ENCODE data around the gene BAMBI. TPM values are rescaled to one million over a fixed set of nuclear protein-coding genes. Genes with fewer than 3 reads are reported as not detected.

BAMBI gene
- total RNA-seq, 1 donor from 2014 or later: 13.3 TPM

- no peaks in the 10 kb centered on the region for H3K36me3 Mint-ChIP-seq (ENCODE audit: low read depth, unreplicated experiment)
- no peak overlapping the region for H3K27ac Mint-ChIP-seq (ENCODE audit: unreplicated experiment)
- no peak for DNase-seq (ENCODE audit: low spot score)
- no peaks in the 10 kb centered on the region for H3K27me3 Mint-ChIP-seq (ENCODE audit: unreplicated experiment)
- TF ChIP-seq CTCF (IDR thresholded peaks at IDR 0.05; ENCODE audit: unreplicated experiment): no peak
- peaks cover 1% of the 10 kb centered on the region for H3K4me1 Mint-ChIP-seq (ENCODE audit: unreplicated experiment)
- H3K9me3 Mint-ChIP-seq (ENCODE audit: unreplicated experiment): no peaks in the 10 kb centered on the region
- H3K4me3 Mint-ChIP-seq (ENCODE audit: unreplicated experiment): no peak overlapping the region
These were observed 33.0 kb downstream of the BAMBI start for GRCh38 chr10:28710202-28710886.

- TF ChIP-seq CTCF (IDR thresholded peaks at IDR 0.05; ENCODE audit: unreplicated experiment): no peak
- Mint-ChIP-seq H3K27me3 (ENCODE audit: unreplicated experiment) (no peaks in the 10 kb centered on the region), H3K4me3 (ENCODE audit: unreplicated experiment) (no peak overlapping the region), H3K36me3 (ENCODE audit: low read depth, unreplicated experiment) (no peaks in the 10 kb centered on the region), H3K4me1 (ENCODE audit: unreplicated experiment) (peaks cover 3% of the 10 kb centered on the region), H3K27ac (ENCODE audit: unreplicated experiment) (no peak overlapping the region), H3K9me3 (ENCODE audit: unreplicated experiment) (no peaks in the 10 kb centered on the region)
- no peak for DNase-seq (ENCODE audit: low spot score)
These were observed 33.7 kb downstream of the BAMBI start for GRCh38 chr10:28711041-28711440.

- Mint-ChIP-seq H3K4me3 (ENCODE audit: unreplicated experiment) (no peak overlapping the region), H3K9me3 (ENCODE audit: unreplicated experiment) (no peaks in the 10 kb centered on the region), H3K4me1 (ENCODE audit: unreplicated experiment) (peaks cover 3% of the 10 kb centered on the region), H3K27ac (ENCODE audit: unreplicated experiment) (no peak overlapping the region), H3K27me3 (ENCODE audit: unreplicated experiment) (no peaks in the 10 kb centered on the region), H3K36me3 (ENCODE audit: low read depth, unreplicated experiment) (no peaks in the 10 kb centered on the region)
- TF ChIP-seq CTCF (IDR thresholded peaks at IDR 0.05; ENCODE audit: unreplicated experiment): no peak
- DNase-seq (ENCODE audit: low spot score): no peak
These were observed 34.5 kb downstream of the BAMBI start for GRCh38 chr10:28711776-28712175.

GRCh38 chr10:28713626-28714352, 36.5 kb downstream of the BAMBI start:
- TF ChIP-seq CTCF (IDR thresholded peaks at IDR 0.05; ENCODE audit: unreplicated experiment): no peak
- Mint-ChIP-seq H3K9me3 (ENCODE audit: unreplicated experiment) (no peaks in the 10 kb centered on the region), H3K4me3 (ENCODE audit: unreplicated experiment) (no peak overlapping the region), H3K27me3 (ENCODE audit: unreplicated experiment) (no peaks in the 10 kb centered on the region), H3K27ac (ENCODE audit: unreplicated experiment) (no peak overlapping the region), H3K36me3 (ENCODE audit: low read depth, unreplicated experiment) (no peaks in the 10 kb centered on the region), H3K4me1 (ENCODE audit: unreplicated experiment) (peaks cover 3% of the 10 kb centered on the region)
- no peak for DNase-seq (ENCODE audit: low spot score)

Measured in endothelial cell (in vitro differentiated cells).